ENCODE measurements around the gene HOXA4. TPM values are rescaled to one million over a fixed set of nuclear protein-coding genes. Genes with fewer than 3 reads are reported as not detected.

Gene HOXA4
- total RNA-seq, 1 donor from 2014 or later: 0.40 TPM

- POLR2A ChIA-PET: no interaction called here
- intact Hi-C loops (cut with micrococcal nuclease): no loop called here
- Mint-ChIP-seq H3K27ac (no peak overlapping the region), H3K4me1 (no peaks in the 10 kb centered on the region), H3K9me3 (no peaks in the 10 kb centered on the region), H3K36me3 (ENCODE audit: low read depth) (no peaks in the 10 kb centered on the region), H3K4me3 (no peak overlapping the region), H3K27me3 (peaks cover 25% of the 10 kb centered on the region)
- DNase-seq (no peak), ATAC-seq (ENCODE audit: low read depth) (no peak)
- CTCF ChIA-PET: no interaction called here
- TF ChIP-seq, protein P1, sequence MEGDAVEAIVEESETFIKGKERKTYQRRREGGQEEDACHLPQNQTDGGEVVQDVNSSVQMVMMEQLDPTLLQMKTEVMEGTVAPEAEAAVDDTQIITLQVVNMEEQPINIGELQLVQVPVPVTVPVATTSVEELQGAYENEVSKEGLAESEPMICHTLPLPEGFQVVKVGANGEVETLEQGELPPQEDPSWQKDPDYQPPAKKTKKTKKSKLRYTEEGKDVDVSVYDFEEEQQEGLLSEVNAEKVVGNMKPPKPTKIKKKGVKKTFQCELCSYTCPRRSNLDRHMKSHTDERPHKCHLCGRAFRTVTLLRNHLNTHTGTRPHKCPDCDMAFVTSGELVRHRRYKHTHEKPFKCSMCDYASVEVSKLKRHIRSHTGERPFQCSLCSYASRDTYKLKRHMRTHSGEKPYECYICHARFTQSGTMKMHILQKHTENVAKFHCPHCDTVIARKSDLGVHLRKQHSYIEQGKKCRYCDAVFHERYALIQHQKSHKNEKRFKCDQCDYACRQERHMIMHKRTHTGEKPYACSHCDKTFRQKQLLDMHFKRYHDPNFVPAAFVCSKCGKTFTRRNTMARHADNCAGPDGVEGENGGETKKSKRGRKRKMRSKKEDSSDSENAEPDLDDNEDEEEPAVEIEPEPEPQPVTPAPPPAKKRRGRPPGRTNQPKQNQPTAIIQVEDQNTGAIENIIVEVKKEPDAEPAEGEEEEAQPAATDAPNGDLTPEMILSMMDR (IDR thresholded peaks at IDR 0.05): no peak
Observed at GRCh38 chr7:27122077-27122910, 8.3 kb downstream of the HOXA4 start.

GRCh38 chr7:27121684-27122076 is 8.9 kb downstream of the HOXA4 start:
- Mint-ChIP-seq H3K36me3 (ENCODE audit: low read depth) (no peaks in the 10 kb centered on the region), H3K27me3 (peaks cover 22% of the 10 kb centered on the region), H3K27ac (no peak overlapping the region), H3K4me1 (no peaks in the 10 kb centered on the region), H3K9me3 (no peaks in the 10 kb centered on the region), H3K4me3 (no peak overlapping the region)
- CTCF ChIA-PET: no interaction called here
- TF ChIP-seq, protein P1 (IDR thresholded peaks at IDR 0.05): no peak
- POLR2A ChIA-PET: no interaction called here
- DNase-seq (no peak), ATAC-seq (ENCODE audit: low read depth) (no peak)
- intact Hi-C loops (cut with micrococcal nuclease): no loop called here

GRCh38 chr7:27119412-27119911 is 11.1 kb downstream of the HOXA4 start:
- ChIA-PET CTCF (interaction anchor here (0.9 kb wide), 1 partner anchor 36 kb away, joined by 3 read pairs; no protein-coding TSS in a partner anchor), POLR2A (interaction anchor here (0.6 kb wide), 1 partner anchor 1403 kb away, joined by 12 read pairs; no protein-coding TSS in a partner anchor)
- TF ChIP-seq, protein P1 (IDR thresholded peaks at IDR 0.05): no peak
- Mint-ChIP-seq H3K36me3 (ENCODE audit: low read depth) (no peaks in the 10 kb centered on the region), H3K4me1 (no peaks in the 10 kb centered on the region), H3K27me3 (peaks cover 11% of the 10 kb centered on the region), H3K4me3 (no peak overlapping the region), H3K9me3 (no peaks in the 10 kb centered on the region), H3K27ac (no peak overlapping the region)
- no peak for DNase-seq
- ATAC-seq (ENCODE audit: low read depth): no peak
- intact Hi-C loops (cut with micrococcal nuclease): no loop called here

DNA sequence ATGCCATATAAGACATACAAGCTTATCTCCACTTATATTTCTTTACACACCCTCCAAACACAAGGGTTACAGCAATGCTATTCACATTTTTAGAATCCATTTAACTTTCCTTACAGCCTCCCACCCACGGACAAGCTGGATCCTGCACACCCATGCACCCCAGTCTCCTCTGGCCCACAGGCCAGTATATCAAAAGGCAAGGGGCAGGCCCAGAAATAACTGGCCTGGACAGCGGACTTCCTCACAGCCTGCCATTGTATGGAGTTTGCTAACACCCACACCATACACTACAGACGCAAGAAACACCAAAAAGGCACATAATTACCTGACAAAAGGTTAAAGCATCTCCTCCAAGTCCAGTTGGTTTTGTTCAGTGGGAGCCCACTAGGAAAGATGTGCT is 12.0 kb downstream of the HOXA4 start:
- DNase-seq: no peak
- no peak for ATAC-seq (ENCODE audit: low read depth)
- Mint-ChIP-seq H3K9me3 (no peaks in the 10 kb centered on the region), H3K4me3 (no peak overlapping the region), H3K4me1 (no peaks in the 10 kb centered on the region), H3K36me3 (ENCODE audit: low read depth) (no peaks in the 10 kb centered on the region), H3K27me3 (peaks cover 7% of the 10 kb centered on the region), H3K27ac (no peak overlapping the region)
- intact Hi-C loops (cut with micrococcal nuclease): no loop called here
- ChIA-PET CTCF (no interaction called here), POLR2A (no interaction called here)
- TF ChIP-seq, protein P1 (IDR thresholded peaks at IDR 0.05): no peak

- DNase-seq (no peak), ATAC-seq (ENCODE audit: low read depth) (no peak)
- POLR2A ChIA-PET: no interaction called here
- Mint-ChIP-seq H3K4me3 (no peak overlapping the region), H3K36me3 (ENCODE audit: low read depth) (no peaks in the 10 kb centered on the region), H3K4me1 (no peaks in the 10 kb centered on the region), H3K27ac (no peak overlapping the region), H3K27me3 (peaks cover 7% of the 10 kb centered on the region), H3K9me3 (no peaks in the 10 kb centered on the region)
- intact Hi-C loops (cut with micrococcal nuclease): no loop called here
- CTCF ChIA-PET: no interaction called here
- TF ChIP-seq, protein P1 (IDR thresholded peaks at IDR 0.05): no peak
Observed at GRCh38 chr7:27117887-27118491, 12.6 kb downstream of the HOXA4 start.

Measured in activated B cell treated with CpG ODN at 0.5 μM for 24 hours (primary cell).